ENCODE measurements around the gene CCNB2.
"Not testable (repeated sequence)": the region's sequence is repeated elsewhere in the genome, so short reads cannot be mapped to it uniquely, and the experiment has no call there.

Gene CCNB2

GRCh38 chr15:59137566-59137965 lies 32.6 kb downstream of the CCNB2 start:
- no peak for DNase-seq

- no peak for DNase-seq
Measured at GRCh38 chr15:59138243-59138642, 33.3 kb downstream of the CCNB2 start.

- no peak for DNase-seq
Measured at GRCh38 chr15:59140422-59141226, 35.7 kb downstream of the CCNB2 start.

- DNase-seq = no peak
Measured at GRCh38 chr15:59143281-59143680, 38.3 kb downstream of the CCNB2 start.

- DNase-seq = not testable (repeated sequence)
Measured at GRCh38 chr15:59144594-59144993, 39.6 kb downstream of the CCNB2 start.

GRCh38 chr15:59147666-59148065 lies 42.7 kb downstream of the CCNB2 start:
- DNase-seq = no peak

GRCh38 chr15:59148153-59148833 lies 43.3 kb downstream of the CCNB2 start:
- no peak for DNase-seq

GRCh38 chr15:59150185-59150584 lies 45.2 kb downstream of the CCNB2 start:
- DNase-seq = no peak

- DNase-seq = no peak
Measured at GRCh38 chr15:59152694-59153450, 47.9 kb downstream of the CCNB2 start.

GRCh38 chr15:59153466-59153865 lies 48.5 kb downstream of the CCNB2 start:
- no peak for DNase-seq

- DNase-seq = no peak
Measured at GRCh38 chr15:59154243-59154642, 49.3 kb downstream of the CCNB2 start.

- DNase-seq = no peak
Measured at GRCh38 chr15:59155431-59155830, 50.5 kb downstream of the CCNB2 start.

- DNase-seq = no peak
Measured at GRCh38 chr15:59157396-59157795, 52.5 kb downstream of the CCNB2 start.

GRCh38 chr15:59157840-59158700 lies 53.1 kb downstream of the CCNB2 start:
- no peak for DNase-seq

GRCh38 chr15:59158701-59159034 lies 53.7 kb downstream of the CCNB2 start:
- DNase-seq = no peak

GRCh38 chr15:59159210-59159609 lies 54.3 kb downstream of the CCNB2 start:
- DNase-seq = no peak

- peak; percentile 43 for DNase-seq
Measured at GRCh38 chr15:59160880-59161593, 56.1 kb downstream of the CCNB2 start.

GRCh38 chr15:59162080-59162479 lies 57.1 kb downstream of the CCNB2 start:
- not testable (repeated sequence) for DNase-seq

GRCh38 chr15:59165726-59166125 lies 60.8 kb downstream of the CCNB2 start:
- DNase-seq = no peak

- no peak for DNase-seq
Measured at GRCh38 chr15:59166166-59166565, 61.2 kb downstream of the CCNB2 start.

GRCh38 chr15:59166601-59167265 lies 61.8 kb downstream of the CCNB2 start:
- no peak for DNase-seq

GRCh38 chr15:59168536-59168935 lies 63.6 kb downstream of the CCNB2 start:
- DNase-seq = no peak
